ENCODE measurements around the gene RCOR1. TPM values are rescaled to one million over a fixed set of nuclear protein-coding genes. Genes with fewer than 3 reads are reported as not detected.

The RCOR1 gene
- total RNA-seq, 3 donors from 2014 or later: 29.4 to 31.3 (median 29.5) TPM

- no peak for DNase-seq
- Histone ChIP-seq H3K4me3 (no peak overlapping the region), H3K4me1 (ENCODE audit: low read depth) (peaks cover 13% of the 10 kb centered on the region), H3K9me3 (no peaks in the 10 kb centered on the region), H3K36me3 (ENCODE audit: low read depth) (no peaks in the 10 kb centered on the region)
- ATAC-seq: no peak
- intact Hi-C loops (cut with DNase I, micrococcal nuclease): no loop called here
- no peak for TF ChIP-seq CTCF (IDR thresholded peaks at IDR 0.05)
Measured at GRCh38 chr14:102588821-102589220, 3.6 kb upstream of the RCOR1 start.

GRCh38 chr14:102589761-102590290, 2.6 kb upstream of the RCOR1 start:
- DNase-seq (no peak), ATAC-seq (no peak)
- Histone ChIP-seq H3K4me1 (ENCODE audit: low read depth) (peaks cover 15% of the 10 kb centered on the region), H3K36me3 (ENCODE audit: low read depth) (no peaks in the 10 kb centered on the region), H3K9me3 (no peaks in the 10 kb centered on the region), H3K4me3 (no peak overlapping the region)
- TF ChIP-seq CTCF (IDR thresholded peaks at IDR 0.05): no peak
- intact Hi-C loops (cut with DNase I, micrococcal nuclease): no loop called here

GRCh38 chr14:102590667-102591099, 1.8 kb upstream of the RCOR1 start:
- no peak overlapping the region for H3K4me3 ChIP-seq
- peak; percentile 21 to 59 (median 53) for DNase-seq
- intact Hi-C loops (cut with DNase I, micrococcal nuclease): no loop called here

GRCh38 chr14:102591372-102591943, 991 bp upstream of the RCOR1 start:
- H3K4me3 ChIP-seq: peak overlapping the region; percentile 56
- DNase-seq (peak; percentile 54 to 72 (median 68)), ATAC-seq (peak; percentile 1)
- no peaks in the 10 kb centered on the region for H3K36me3 ChIP-seq (ENCODE audit: low read depth)
- no peak for TF ChIP-seq CTCF (IDR thresholded peaks at IDR 0.05)
- peaks cover 9% of the 10 kb centered on the region for H3K4me1 ChIP-seq (ENCODE audit: low read depth)
- H3K9me3 ChIP-seq: no peaks in the 10 kb centered on the region
- intact Hi-C loops (cut with DNase I, micrococcal nuclease): no loop called here

More at GRCh38 chr14:102590667-102591099, 1.8 kb upstream of the RCOR1 start:
- Histone ChIP-seq H3K36me3 (ENCODE audit: low read depth) (no peaks in the 10 kb centered on the region), H3K4me1 (ENCODE audit: low read depth) (peaks cover 11% of the 10 kb centered on the region), H3K9me3 (no peaks in the 10 kb centered on the region)
- TF ChIP-seq CTCF (IDR thresholded peaks at IDR 0.05): no peak
- ATAC-seq: no peak

- ATAC-seq: peak; percentile 0
- H3K36me3 ChIP-seq (ENCODE audit: low read depth): no peaks in the 10 kb centered on the region
- no peak for TF ChIP-seq CTCF (IDR thresholded peaks at IDR 0.05)
- DNase-seq: no peak
- intact Hi-C loops (cut with DNase I, micrococcal nuclease): no loop called here
- H3K4me1 ChIP-seq (ENCODE audit: low read depth): peaks cover 9% of the 10 kb centered on the region
- H3K4me3 ChIP-seq: peak overlapping the region; percentile 90
- H3K9me3 ChIP-seq: no peaks in the 10 kb centered on the region
Measured at GRCh38 chr14:102592763-102593060, 263 bp downstream of the RCOR1 start.
